ENCODE results near the gene ITGB5. TPM values are rescaled to one million over a fixed set of nuclear protein-coding genes. Genes with fewer than 3 reads are reported as not detected.

Gene ITGB5
- total RNA-seq, 1 experiment from 2014 or later, result 77.8 TPM

DNA sequence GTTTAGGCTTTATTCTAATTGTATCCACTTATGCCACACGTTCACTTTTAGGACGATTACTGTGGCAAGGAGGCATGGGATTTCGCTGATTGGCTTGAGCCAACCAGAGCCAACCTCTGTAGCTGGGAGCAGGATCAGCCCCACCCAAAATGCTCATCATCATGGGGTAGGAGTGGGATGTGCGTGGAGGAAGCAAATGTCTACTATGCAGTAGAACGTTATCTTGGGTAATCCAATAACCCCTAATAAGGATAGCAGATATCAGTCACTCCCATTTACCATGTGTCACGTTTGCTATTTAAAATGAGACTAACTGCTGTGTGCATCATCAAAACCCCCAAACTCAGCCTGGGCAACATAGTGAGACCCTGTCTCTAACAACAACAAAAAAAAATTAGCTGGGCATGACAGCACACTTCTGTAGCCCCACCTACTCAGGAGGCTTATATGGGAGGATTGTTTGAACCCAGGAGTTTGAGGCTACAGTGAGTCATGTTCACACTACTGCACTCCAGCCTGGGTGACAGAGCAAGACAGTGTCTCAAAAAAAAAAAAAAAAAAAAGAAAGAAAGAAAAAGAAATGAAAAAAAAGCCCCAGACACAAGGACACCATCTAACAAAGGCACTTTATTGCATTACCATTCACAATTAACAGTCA, 17.8 kb upstream of the ITGB5 start (continued):
- TF ChIP-seq, protein P1, sequence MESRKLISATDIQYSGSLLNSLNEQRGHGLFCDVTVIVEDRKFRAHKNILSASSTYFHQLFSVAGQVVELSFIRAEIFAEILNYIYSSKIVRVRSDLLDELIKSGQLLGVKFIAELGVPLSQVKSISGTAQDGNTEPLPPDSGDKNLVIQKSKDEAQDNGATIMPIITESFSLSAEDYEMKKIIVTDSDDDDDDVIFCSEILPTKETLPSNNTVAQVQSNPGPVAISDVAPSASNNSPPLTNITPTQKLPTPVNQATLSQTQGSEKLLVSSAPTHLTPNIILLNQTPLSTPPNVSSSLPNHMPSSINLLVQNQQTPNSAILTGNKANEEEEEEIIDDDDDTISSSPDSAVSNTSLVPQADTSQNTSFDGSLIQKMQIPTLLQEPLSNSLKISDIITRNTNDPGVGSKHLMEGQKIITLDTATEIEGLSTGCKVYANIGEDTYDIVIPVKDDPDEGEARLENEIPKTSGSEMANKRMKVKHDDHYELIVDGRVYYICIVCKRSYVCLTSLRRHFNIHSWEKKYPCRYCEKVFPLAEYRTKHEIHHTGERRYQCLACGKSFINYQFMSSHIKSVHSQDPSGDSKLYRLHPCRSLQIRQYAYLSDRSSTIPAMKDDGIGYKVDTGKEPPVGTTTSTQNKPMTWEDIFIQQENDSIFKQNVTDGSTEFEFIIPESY (IDR thresholded peaks at IDR 0.05; ENCODE audit: extremely low read depth, insufficient replicate concordance, low read length), result no peak
- TF ChIP-seq ZFX (IDR thresholded peaks at IDR 0.05), result no peak
- no peak for TF ChIP-seq CEBPB (IDR thresholded peaks at IDR 0.05; ENCODE audit: low read depth)
- no peak for TF ChIP-seq SP1 (IDR thresholded peaks at IDR 0.05; ENCODE audit: low read depth)

- Histone ChIP-seq H3K9me3 (ENCODE audit: control insufficient read depth in 1 of 2, insufficient read depth in 1 of 2, low read depth in 1 of 2, low read length in 2 of 2) (no peaks in the 10 kb centered on the region), H3K4me1 (ENCODE audit: control insufficient read depth in 1 of 2, insufficient read depth in 2 of 2, low read length in 2 of 2) (peaks cover 0 to 13% of the 10 kb centered on the region in 2 experiments; a peak in 3 of 4 replicates), H3K9ac (ENCODE audit: low read length) (no peak overlapping the region), H4K20me1 (ENCODE audit: insufficient read depth) (no peaks in the 10 kb centered on the region), H3K36me3 (ENCODE audit: control insufficient read depth in 1 of 2, insufficient read depth in 2 of 2, low read length in 2 of 2) (no peaks in the 10 kb centered on the region), H3K4me2 (ENCODE audit: low read length) (no peak overlapping the region), H3K4me3 (replicated peaks in 1 of 2; ENCODE audit: low read depth in 1 of 2, low read length in 2 of 2) (no peak overlapping the region), H3K79me2 (ENCODE audit: insufficient read depth, low read length) (no peaks in the 10 kb centered on the region), H3K27ac (ENCODE audit: low read depth, low read length) (no peak overlapping the region), H2AFZ (ENCODE audit: low read depth, low read length, poor library complexity, severe bottlenecking) (no peak overlapping the region), H3K27me3 (ENCODE audit: insufficient read depth, low read length) (peaks cover 4% of the 10 kb centered on the region), H3K9me2 (ENCODE audit: insufficient read depth) (no peaks in the 10 kb centered on the region)
- intact Hi-C loops (cut with micrococcal nuclease), result loop anchor here (5.0 kb wide), 1 partner anchor 337 kb away; no protein-coding TSS in a partner anchor
- RAD21 ChIA-PET (ENCODE audit: low non-redundant PET in 1 of 2, low total read pairs in 2 of 2, uncharacterized antibody in 2 of 2, unreplicated experiment in 2 of 2), result interaction anchor here (1.4 to 1.6 kb wide), 2 partner anchors 143 kb away, joined by 3 to 4 read pairs; no protein-coding TSS in a partner anchor
- ATAC-seq (no peak), DNase-seq (ENCODE audit: low read depth, low spot score) (no peak)
- TF ChIP-seq EGR1 (IDR thresholded peaks at IDR 0.05; ENCODE audit: low read depth) (no peak), EZH2phosphoT487 (IDR thresholded peaks at IDR 0.05; ENCODE audit: borderline replicate concordance) (no peak), ELF1 (IDR thresholded peaks at IDR 0.05; ENCODE audit: borderline replicate concordance, low read depth) (no peak), FOSL1 (IDR thresholded peaks at IDR 0.05; ENCODE audit: low read depth) (no peak), TCF7L2 (IDR thresholded peaks at IDR 0.05; ENCODE audit: borderline replicate concordance, extremely low read depth, insufficient read depth, insufficient read length) (no peak)
- POLR2A ChIA-PET, result no interaction called here
- CTCF ChIA-PET, result interaction anchor here (1.1 kb wide), 1 partner anchor 143 kb away, joined by 5 read pairs; no protein-coding TSS in a partner anchor
- no TSS peak for BruUV-seq (replicated peaks)
Observed at GRCh38 chr3:124903896-124904834, 17.0 kb upstream of the ITGB5 start.
